Upper lobe of right lung (tissue), 1 donor: ENCODE results near the gene PCNX2. TPM values are rescaled to one million over a fixed set of nuclear protein-coding genes. Genes with fewer than 3 reads are reported as not detected.
"Not testable (repeated sequence)": the region's sequence is repeated elsewhere in the genome, so short reads cannot be mapped to it uniquely, and the experiment has no call there.

Experiments used
- ATAC-seq: fragments of 200-7000 bp; cut with Tn5 transposase; one replicate; pipeline ENCODE4 v1.9.1; 2020; ENCODE audit warnings: mild to moderate bottlenecking, moderate library complexity
- DNase-seq: peaks from one replicate; pipeline ENCODE4 v3.0.0-alpha.2; 2020
- H3K27ac ChIP-seq: fragments of 200-600 bp; one replicate; pipeline ENCODE4 v1.8.0; 2022
- H3K27me3 ChIP-seq: fragments of 200-600 bp; one replicate; pipeline ENCODE4 v1.8.0; 2022; ENCODE audit warnings: mild to moderate bottlenecking
- H3K36me3 ChIP-seq: fragments of 200-600 bp; one replicate; pipeline ENCODE4 v1.8.0; 2022
- H3K4me1 ChIP-seq: fragments of 200-600 bp; one replicate; pipeline ENCODE4 v1.8.0; 2022
- H3K4me3 ChIP-seq: fragments of 200-600 bp; one replicate; pipeline ENCODE4 v1.8.0; 2022; ENCODE audit warnings: mild to moderate bottlenecking
- H3K9me3 ChIP-seq: fragments of 200-600 bp; one replicate; pipeline ENCODE4 v1.8.0; 2022
- intact Hi-C: fragments of 100-400 bp; cut with DNase I; formaldehyde crosslinking; loops from one replicate; pipeline ENCODE4 v1.11.0; 2022
- total RNA-seq: library from RNA; stranded (reverse); fragmentation: NEBNext Ultra II Directional; extraction: Animal tissue kit (Norgen Biotek cat#: 25700); gene quantifications from one replicate; pipeline ENCODE4 v1.2.1, GENCODE V29; 2021
- TF ChIP-seq, protein P1 (sequence below): fragments of 200-600 bp; IDR thresholded peaks from one replicate; pipeline ENCODE4 v1.8.0; 2022; ENCODE audit warnings: antibody characterized with exemption
- donor health status: DM: no; HTN: yes; CAD: no; lungs with severe emphysema.

PCNX2 gene
- total RNA-seq, 1 donor from 2014 or later, result 6.8 TPM

DNA sequence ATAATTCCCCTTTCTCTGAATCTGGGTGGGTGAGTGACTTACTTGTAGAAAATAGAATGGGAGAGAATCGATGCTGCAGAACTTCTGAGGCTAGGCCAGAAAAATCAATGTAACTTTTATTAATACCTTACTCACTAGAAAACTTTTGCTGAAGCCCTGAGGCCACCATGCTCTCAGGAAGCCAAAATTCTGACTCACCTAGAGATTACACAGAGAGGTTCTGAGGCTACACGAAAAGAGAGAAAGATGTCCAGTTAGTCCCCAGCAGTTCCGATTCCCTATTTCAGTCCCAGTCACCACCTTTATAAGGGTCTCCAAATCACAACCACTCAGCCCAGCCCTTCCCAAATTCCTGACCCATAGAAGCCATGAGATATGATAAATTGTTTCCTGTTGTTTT, 210.0 kb downstream of the PCNX2 start:
- DNase-seq (no peak), ATAC-seq (no peak)
- TF ChIP-seq, protein P1, sequence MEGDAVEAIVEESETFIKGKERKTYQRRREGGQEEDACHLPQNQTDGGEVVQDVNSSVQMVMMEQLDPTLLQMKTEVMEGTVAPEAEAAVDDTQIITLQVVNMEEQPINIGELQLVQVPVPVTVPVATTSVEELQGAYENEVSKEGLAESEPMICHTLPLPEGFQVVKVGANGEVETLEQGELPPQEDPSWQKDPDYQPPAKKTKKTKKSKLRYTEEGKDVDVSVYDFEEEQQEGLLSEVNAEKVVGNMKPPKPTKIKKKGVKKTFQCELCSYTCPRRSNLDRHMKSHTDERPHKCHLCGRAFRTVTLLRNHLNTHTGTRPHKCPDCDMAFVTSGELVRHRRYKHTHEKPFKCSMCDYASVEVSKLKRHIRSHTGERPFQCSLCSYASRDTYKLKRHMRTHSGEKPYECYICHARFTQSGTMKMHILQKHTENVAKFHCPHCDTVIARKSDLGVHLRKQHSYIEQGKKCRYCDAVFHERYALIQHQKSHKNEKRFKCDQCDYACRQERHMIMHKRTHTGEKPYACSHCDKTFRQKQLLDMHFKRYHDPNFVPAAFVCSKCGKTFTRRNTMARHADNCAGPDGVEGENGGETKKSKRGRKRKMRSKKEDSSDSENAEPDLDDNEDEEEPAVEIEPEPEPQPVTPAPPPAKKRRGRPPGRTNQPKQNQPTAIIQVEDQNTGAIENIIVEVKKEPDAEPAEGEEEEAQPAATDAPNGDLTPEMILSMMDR, result no peak
- no peak overlapping the region for H3K27ac ChIP-seq
- H3K9me3 ChIP-seq, result no peaks in the 10 kb centered on the region
- H3K27me3 ChIP-seq, result no peaks in the 10 kb centered on the region
- no peaks in the 10 kb centered on the region for H3K36me3 ChIP-seq
- no peak overlapping the region for H3K4me3 ChIP-seq
- H3K4me1 ChIP-seq, result no peaks in the 10 kb centered on the region
- intact Hi-C loops, result no loop called here

DNA sequence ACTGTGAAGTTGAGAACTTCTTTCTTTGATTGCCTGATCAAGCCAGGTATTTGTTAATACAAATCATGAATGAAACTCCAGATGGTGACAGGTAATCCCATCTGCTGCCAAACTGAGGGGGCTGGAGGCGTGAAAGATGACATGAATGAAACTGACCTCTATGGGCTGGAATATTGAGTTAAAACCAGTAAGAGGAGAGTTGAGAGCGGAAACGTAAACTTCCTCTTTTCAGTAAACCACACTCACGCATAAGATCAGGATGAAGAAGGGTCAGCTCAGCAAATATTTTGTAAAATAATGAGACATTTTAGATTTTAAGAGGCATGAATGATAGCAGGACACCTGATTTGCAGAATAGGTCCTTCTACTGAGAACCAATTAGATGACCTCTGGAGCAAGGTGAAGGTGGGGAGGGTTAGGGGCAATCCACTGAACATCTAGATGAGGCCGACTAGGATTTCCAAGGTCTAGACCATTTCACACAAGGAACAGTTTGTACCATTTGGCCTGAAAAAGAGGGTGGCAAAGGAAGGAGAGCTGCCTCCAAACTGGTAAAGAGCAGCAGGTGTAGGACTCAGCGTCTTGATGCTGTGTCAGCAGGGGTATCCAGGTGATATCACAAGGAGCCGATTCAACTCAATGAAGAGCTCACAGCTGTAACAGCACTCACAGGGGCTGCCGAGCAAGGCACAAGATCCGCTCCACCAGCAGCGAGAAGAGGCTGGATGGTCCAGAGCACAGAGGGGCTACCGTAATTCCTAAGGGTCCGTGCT, 212.6 kb downstream of the PCNX2 start:
- no peaks in the 10 kb centered on the region for H3K27me3 ChIP-seq
- no peak for DNase-seq
- no peak overlapping the region for H3K4me3 ChIP-seq
- peak; percentile 42 for ATAC-seq
- intact Hi-C loops, result no loop called here
- TF ChIP-seq, protein P1, result no peak
- no peak overlapping the region for H3K27ac ChIP-seq
- H3K4me1 ChIP-seq, result no peaks in the 10 kb centered on the region
- H3K9me3 ChIP-seq, result no peaks in the 10 kb centered on the region
- H3K36me3 ChIP-seq, result no peaks in the 10 kb centered on the region

DNA sequence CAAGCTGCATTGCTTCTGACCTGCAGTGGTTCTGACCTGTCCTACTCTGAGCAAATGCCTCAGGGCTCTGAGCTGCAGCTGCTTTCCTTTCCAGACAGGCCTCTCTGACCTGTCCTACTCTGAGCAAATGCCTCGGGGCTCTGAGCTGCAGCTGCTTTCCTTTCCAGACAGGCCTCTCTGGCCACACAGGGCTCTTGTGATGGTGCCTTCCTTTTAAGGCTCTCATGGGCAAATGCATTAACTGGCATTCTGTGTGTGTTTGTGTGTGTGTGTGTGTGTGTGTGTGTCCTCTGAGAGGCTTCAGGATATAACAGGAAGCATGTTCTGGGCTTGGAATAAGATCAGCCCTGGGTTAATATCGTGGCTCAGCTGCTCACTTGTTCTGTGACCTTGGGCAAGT, 213.8 kb downstream of the PCNX2 start:
- Histone ChIP-seq H3K27me3 (no peaks in the 10 kb centered on the region), H3K4me1 (no peaks in the 10 kb centered on the region), H3K36me3 (no peaks in the 10 kb centered on the region), H3K27ac (no peak overlapping the region), H3K4me3 (no peak overlapping the region), H3K9me3 (no peaks in the 10 kb centered on the region)
- ATAC-seq (peak; percentile 48), DNase-seq (no peak)
- TF ChIP-seq, protein P1, result no peak
- intact Hi-C loops, result no loop called here

DNA sequence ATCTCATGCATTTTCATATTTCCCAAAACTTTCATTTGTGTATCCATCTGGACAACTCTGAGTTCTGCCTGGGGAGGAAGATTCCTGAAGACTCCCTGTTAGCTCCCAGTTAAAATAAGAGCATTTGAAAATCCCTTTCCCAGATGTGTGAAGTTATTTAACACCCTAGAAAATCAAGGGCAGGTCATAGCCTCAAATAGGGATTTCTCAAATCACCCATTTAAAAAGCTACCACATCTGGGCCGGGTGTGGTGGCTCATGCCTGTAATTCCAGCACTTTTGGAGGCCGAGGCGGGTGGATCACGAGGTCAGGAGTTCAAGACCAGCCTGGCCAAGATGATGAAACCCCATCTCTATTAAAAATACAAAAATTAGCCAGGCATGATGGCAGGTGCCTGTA, 214.7 kb downstream of the PCNX2 start:
- intact Hi-C loops, H3K9me3 ChIP-seq, H3K27me3 ChIP-seq, H3K4me1 ChIP-seq, H3K27ac ChIP-seq, H3K36me3 ChIP-seq, ATAC-seq, H3K4me3 ChIP-seq, DNase-seq: not testable (repeated sequence)

DNA sequence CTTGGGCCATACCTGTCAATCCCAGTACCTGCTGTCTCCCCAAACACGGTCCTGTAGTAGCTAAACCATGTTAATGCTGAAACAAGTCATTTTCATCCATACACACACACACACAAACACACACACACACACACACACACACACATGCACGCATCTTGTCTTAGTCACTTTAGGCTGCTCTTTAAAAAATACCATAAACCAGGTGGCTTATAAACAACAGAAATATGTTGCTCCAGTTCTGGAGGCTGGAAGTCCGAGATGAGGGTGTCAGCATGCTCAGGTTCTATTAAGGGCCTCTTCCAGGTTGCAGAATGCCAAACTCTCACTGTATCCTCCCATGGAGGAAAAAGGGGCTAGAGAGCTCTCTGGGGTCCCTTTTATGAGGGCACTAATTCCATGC, 215.2 kb downstream of the PCNX2 start:
- no peak overlapping the region for H3K4me3 ChIP-seq
- H3K27me3 ChIP-seq, result no peaks in the 10 kb centered on the region
- intact Hi-C loops, result no loop called here
- H3K9me3 ChIP-seq, result no peaks in the 10 kb centered on the region
- ATAC-seq, result no peak
- DNase-seq, result no peak
- H3K4me1 ChIP-seq, result no peaks in the 10 kb centered on the region
- TF ChIP-seq, protein P1, result no peak
- H3K27ac ChIP-seq, result no peak overlapping the region
- H3K36me3 ChIP-seq, result no peaks in the 10 kb centered on the region

DNA sequence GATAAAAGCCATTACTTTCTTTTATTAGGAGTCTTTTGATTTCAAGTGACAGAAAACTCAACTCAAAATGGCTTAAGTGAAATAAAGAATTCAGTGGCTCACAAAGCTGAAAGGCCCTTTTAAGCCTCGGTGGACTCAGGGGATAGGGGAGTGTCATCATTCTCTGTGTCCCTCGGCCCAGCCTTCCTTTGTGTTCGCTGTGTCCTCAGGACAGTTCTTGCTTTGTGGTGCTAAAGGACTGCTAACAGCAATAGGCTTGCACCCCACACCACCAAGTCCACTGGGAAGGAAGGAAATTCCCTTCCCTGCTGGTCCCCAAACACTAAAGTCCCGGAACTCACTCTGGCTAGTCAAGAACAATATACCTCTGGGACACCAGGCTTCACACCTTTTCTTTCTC, 216.0 kb downstream of the PCNX2 start:
- DNase-seq (no peak), ATAC-seq (no peak)
- H3K36me3 ChIP-seq, result no peaks in the 10 kb centered on the region
- H3K4me1 ChIP-seq, result no peaks in the 10 kb centered on the region
- intact Hi-C loops, result no loop called here
- H3K27me3 ChIP-seq, result no peaks in the 10 kb centered on the region
- no peak overlapping the region for H3K27ac ChIP-seq
- H3K4me3 ChIP-seq, result no peak overlapping the region
- TF ChIP-seq, protein P1, result no peak
- H3K9me3 ChIP-seq, result no peaks in the 10 kb centered on the region
